ENCODE measurements around the gene UGT1A9.

- TF ChIP-seq, protein P1, sequence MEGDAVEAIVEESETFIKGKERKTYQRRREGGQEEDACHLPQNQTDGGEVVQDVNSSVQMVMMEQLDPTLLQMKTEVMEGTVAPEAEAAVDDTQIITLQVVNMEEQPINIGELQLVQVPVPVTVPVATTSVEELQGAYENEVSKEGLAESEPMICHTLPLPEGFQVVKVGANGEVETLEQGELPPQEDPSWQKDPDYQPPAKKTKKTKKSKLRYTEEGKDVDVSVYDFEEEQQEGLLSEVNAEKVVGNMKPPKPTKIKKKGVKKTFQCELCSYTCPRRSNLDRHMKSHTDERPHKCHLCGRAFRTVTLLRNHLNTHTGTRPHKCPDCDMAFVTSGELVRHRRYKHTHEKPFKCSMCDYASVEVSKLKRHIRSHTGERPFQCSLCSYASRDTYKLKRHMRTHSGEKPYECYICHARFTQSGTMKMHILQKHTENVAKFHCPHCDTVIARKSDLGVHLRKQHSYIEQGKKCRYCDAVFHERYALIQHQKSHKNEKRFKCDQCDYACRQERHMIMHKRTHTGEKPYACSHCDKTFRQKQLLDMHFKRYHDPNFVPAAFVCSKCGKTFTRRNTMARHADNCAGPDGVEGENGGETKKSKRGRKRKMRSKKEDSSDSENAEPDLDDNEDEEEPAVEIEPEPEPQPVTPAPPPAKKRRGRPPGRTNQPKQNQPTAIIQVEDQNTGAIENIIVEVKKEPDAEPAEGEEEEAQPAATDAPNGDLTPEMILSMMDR (IDR thresholded peaks at IDR 0.05): no peak
- no peak for TF ChIP-seq POLR2A (IDR thresholded peaks at IDR 0.05)
Measured at GRCh38 chr2:233714121-233714520, 42.4 kb downstream of the UGT1A9 start.

Measured in thyroid gland (tissue), 4 donors.